ENCODE measurements around the gene EIF3D. TPM values are rescaled to one million over a fixed set of nuclear protein-coding genes. Genes with fewer than 3 reads are reported as not detected.

The EIF3D gene
- total RNA-seq, 1 experiment from 2014 or later: 270 TPM

GRCh38 chr22:36471341-36471821 lies 57.6 kb downstream of the EIF3D start:
- peak overlapping the region; percentile 30; the same call in 1 of the 2 replicates for H3K27ac ChIP-seq
- H3K4me1 ChIP-seq (replicated peaks; ENCODE audit: insufficient read depth): peaks cover 56% of the 10 kb centered on the region
- intact Hi-C loops (cut with micrococcal nuclease; ENCODE audit: unreplicated experiment): no loop called here

GRCh38 chr22:36470994-36471331 lies 58.0 kb downstream of the EIF3D start:
- Histone ChIP-seq H3K27me3 (ENCODE audit: insufficient read depth, low read depth) (no peaks in the 10 kb centered on the region), H3K4me1 (replicated peaks; ENCODE audit: insufficient read depth) (peaks cover 60% of the 10 kb centered on the region), H3K4me3 (no peak overlapping the region), H3K9me2 (ENCODE audit: insufficient read depth) (no peaks in the 10 kb centered on the region), H3K9me3 (ENCODE audit: insufficient read depth, low read depth) (no peaks in the 10 kb centered on the region), H2AFZ (no peak overlapping the region), H3F3A (ENCODE audit: insufficient read depth, low read depth) (peaks cover 46% of the 10 kb centered on the region), H3K79me2 (ENCODE audit: low read depth) (peaks cover 26% of the 10 kb centered on the region), H3K4me2 (no peak overlapping the region), H3K27ac (peak overlapping the region; percentile 30; the same call in 1 of the 2 replicates), H3K36me3 (ENCODE audit: low read depth) (peaks cover 12% of the 10 kb centered on the region; the same call in 1 of the 2 replicates), H4K20me1 (ENCODE audit: insufficient read depth) (no peaks in the 10 kb centered on the region)
- POLR2A ChIA-PET (ENCODE audit: unreplicated experiment): interaction anchor here (0.5 kb wide), 1 partner anchor 137 kb away, joined by 3 read pairs; no protein-coding TSS in a partner anchor
- DNase-seq: no peak
- CTCF ChIA-PET: interaction anchor here (1.0 to 1.6 kb wide), 3 partner anchors 93 to 170 kb away, joined by 4 to 9 read pairs (median 4); no protein-coding TSS in a partner anchor
- BruUV-seq (replicated peaks): no TSS peak
- TF ChIP-seq CTCF (conservative IDR thresholded peaks at IDR 0.05): no peak
- no peak for TF ChIP-seq EZH2 (IDR thresholded peaks at IDR 0.05; ENCODE audit: low read depth)
- intact Hi-C loops (cut with micrococcal nuclease; ENCODE audit: unreplicated experiment): loop anchor here (1.0 kb wide), 2 partner anchors 101 to 170 kb away; no protein-coding TSS in a partner anchor

More at GRCh38 chr22:36471341-36471821, 57.6 kb downstream of the EIF3D start:
- H3K4me2 ChIP-seq: 0 out of 2 replicates have a peak overlapping the region, but pooled peaks have one; percentile 8
- peaks cover 26% of the 10 kb centered on the region for H3K79me2 ChIP-seq (ENCODE audit: low read depth)
- H2AFZ ChIP-seq: no peak overlapping the region
- peak in 1 of 2 experiments; percentile 67 for DNase-seq
- H3K9me2 ChIP-seq (ENCODE audit: insufficient read depth): no peaks in the 10 kb centered on the region
- peaks cover 42% of the 10 kb centered on the region for H3F3A ChIP-seq (ENCODE audit: insufficient read depth, low read depth)
- H3K9me3 ChIP-seq (ENCODE audit: insufficient read depth, low read depth): no peaks in the 10 kb centered on the region
- POLR2A ChIA-PET (ENCODE audit: unreplicated experiment): interaction anchor here (0.5 kb wide), 1 partner anchor 138 kb away, joined by 3 read pairs; no protein-coding TSS in a partner anchor
- peaks cover 16% of the 10 kb centered on the region; the same call in 1 of the 2 replicates for H3K36me3 ChIP-seq (ENCODE audit: low read depth)
- no TSS peak for BruUV-seq (replicated peaks)
- no peaks in the 10 kb centered on the region for H4K20me1 ChIP-seq (ENCODE audit: insufficient read depth)
- no peak overlapping the region for H3K4me3 ChIP-seq
- CTCF ChIA-PET: interaction anchor here (1.0 to 1.6 kb wide), 3 partner anchors 94 to 170 kb away, joined by 4 to 9 read pairs (median 4); no protein-coding TSS in a partner anchor
- TF ChIP-seq EZH2 (IDR thresholded peaks at IDR 0.05; ENCODE audit: low read depth) (no peak), CTCF (conservative IDR thresholded peaks at IDR 0.05) (no peak)
- no peaks in the 10 kb centered on the region for H3K27me3 ChIP-seq (ENCODE audit: insufficient read depth, low read depth)

- BruUV-seq (replicated peaks): no TSS peak
- peaks cover 52% of the 10 kb centered on the region for H3F3A ChIP-seq (ENCODE audit: insufficient read depth, low read depth)
- H3K27me3 ChIP-seq (ENCODE audit: insufficient read depth, low read depth): no peaks in the 10 kb centered on the region
- H3K79me2 ChIP-seq (ENCODE audit: low read depth): peaks cover 26% of the 10 kb centered on the region
- peaks cover 6% of the 10 kb centered on the region; the same call in 1 of the 2 replicates for H3K36me3 ChIP-seq (ENCODE audit: low read depth)
- H3K27ac ChIP-seq: no peak overlapping the region
- no peak overlapping the region for H3K4me3 ChIP-seq
- ChIA-PET CTCF (interaction anchor here (0.6 to 1.6 kb wide), 10 partner anchors 19 to 172 kb away, joined by 3 to 9 read pairs (median 4); no protein-coding TSS in a partner anchor), POLR2A (ENCODE audit: unreplicated experiment) (interaction anchor here (0.5 to 0.7 kb wide), 4 partner anchors 86 to 138 kb away, joined by 3 to 26 read pairs (median 4); no protein-coding TSS in a partner anchor)
- peaks cover 66% of the 10 kb centered on the region for H3K4me1 ChIP-seq (replicated peaks; ENCODE audit: insufficient read depth)
- no peaks in the 10 kb centered on the region for H3K9me3 ChIP-seq (ENCODE audit: insufficient read depth, low read depth)
- TF ChIP-seq EZH2 (IDR thresholded peaks at IDR 0.05; ENCODE audit: low read depth): no peak
- peak; percentile 99 for TF ChIP-seq CTCF (conservative IDR thresholded peaks at IDR 0.05)
- intact Hi-C loops (cut with micrococcal nuclease; ENCODE audit: unreplicated experiment): loop anchor here (1.0 kb wide), 2 partner anchors 100 to 169 kb away; no protein-coding TSS in a partner anchor
- no peaks in the 10 kb centered on the region for H4K20me1 ChIP-seq (ENCODE audit: insufficient read depth)
- no peaks in the 10 kb centered on the region for H3K9me2 ChIP-seq (ENCODE audit: insufficient read depth)
- no peak overlapping the region for H2AFZ ChIP-seq
- DNase-seq: peak; percentile 77 to 86
- H3K4me2 ChIP-seq: peak overlapping the region; percentile 5; the same call in 1 of the 2 replicates
Observed at GRCh38 chr22:36470162-36470993, 58.6 kb downstream of the EIF3D start.
